Heart left ventricle (tissue), 16 donors: ENCODE measurements around the gene TAGLN. TPM values are rescaled to one million over a fixed set of nuclear protein-coding genes. Genes with fewer than 3 reads are reported as not detected.

Experiments used
- ATAC-seq, 4 donors: fragments of 200-7000 bp; cut with Tn5 transposase; one replicate each; pipeline ENCODE4 v1.9.1; 2020 to 2022; ENCODE audit warnings: moderate library complexity in 4 of 4, mild to moderate bottlenecking in 3 of 4, moderate number of reproducible peaks in 1 of 4
- DNase-seq, 5 donors: peaks; one replicate each; pipeline ENCODE4 v3.0.0-alpha.2; 2020
- H3K27ac ChIP-seq, 12 donors: fragments of 200-600 bp; sonication (generic) in 4 of 12; one replicate each; pipeline versions ENCODE4 v1.5.0 to v1.8.0; 2016 to 2022; ENCODE audit warnings: mild to moderate bottlenecking in 2 of 12
- H3K27me3 ChIP-seq, 9 donors: fragments of 200-600 bp; sonication (generic) in 2 of 9; one replicate each; pipeline versions ENCODE4 v1.5.1 to v1.8.0; 2016 to 2022; ENCODE audit warnings: mild to moderate bottlenecking in 3 of 9
- H3K36me3 ChIP-seq, 9 donors: fragments of 200-600 bp; sonication (generic) in 2 of 9; one replicate each; pipeline versions ENCODE4 v1.5.0 to v1.8.0; 2018 to 2022; ENCODE audit warnings: mild to moderate bottlenecking in 2 of 9
- H3K4me1 ChIP-seq, 12 donors: fragments of 200-600 bp; sonication (generic) in 4 of 12; one replicate each; pipeline versions ENCODE4 v1.5.0 to v1.8.0; 2016 to 2022; ENCODE audit warnings: mild to moderate bottlenecking in 3 of 12
- H3K4me3 ChIP-seq, 12 donors: fragments of 200-600 bp; sonication (generic) in 4 of 12; one replicate each; pipeline versions ENCODE4 v1.5.0 to v1.8.0; 2017 to 2022; ENCODE audit warnings: mild to moderate bottlenecking in 9 of 12, moderate library complexity in 4 of 12
- H3K9me3 ChIP-seq, 12 donors: fragments of 200-600 bp; sonication (generic) in 4 of 12; one replicate each; pipeline versions ENCODE4 v1.5.0 to v1.8.0; 2016 to 2022; ENCODE audit warnings: mild to moderate bottlenecking in 1 of 12
- POLR2A ChIP-seq, 2 donors: fragments of 450-650 bp; IDR thresholded peaks; one replicate each; pipeline ENCODE4 v1.6.1; 2017; ENCODE audit warnings: antibody characterized with exemption in 2 of 2, mild to moderate bottlenecking in 2 of 2, moderate library complexity in 2 of 2
- WGBS, 4 donors: extraction: QIAGEN DNeasy Blood & Tissue Kit in 2 of 4; methylation state at CpG; one replicate each; pipeline versions ENCODE4 v1.1.5 to v1.1.7; 2013 to 2018; 5-methylcytosine and 5-hydroxymethylcytosine counted together
- intact Hi-C, 10 donors: fragments of 100-400 bp; cut with DNase I; formaldehyde crosslinking; loops; one replicate each; pipeline versions ENCODE4 v1.11.1 to v1.14.2; 2022
- long read RNA-seq, 3 donors: library from polyadenylated mRNA; unstranded; transcript quantifications; one replicate each; pipeline ENCODE4 v2.0.0, GENCODE V29; 2020 to 2021
- polyA plus RNA-seq, 2 donors: library from polyadenylated mRNA; stranded (reverse); fragments of 200-250 nt; gene quantifications; one replicate each; pipeline ENCODE4 v1.2.3, GENCODE V29; 2013
- total RNA-seq, 9 donors: library from RNA; depleted of rRNA in 2 of 9; stranded (reverse); fragments of >200 nt in 2 of 9; fragmentation: NEBNext Ultra II Directional in 3 of 9; extraction: Animal tissue kit (Norgen Biotek cat#: 25700) in 3 of 9; gene quantifications; one replicate each; pipeline versions ENCODE4 v1.1.0 to v1.2.4, GENCODE V29; 2016 to 2023
- TF ChIP-seq, protein P1 (sequence below), 12 donors: fragments of 200-600 bp; sonication (generic) in 4 of 12; IDR thresholded peaks; one replicate each; pipeline versions ENCODE4 v1.5.0 to v1.8.0; 2018 to 2022; ENCODE audit warnings: antibody characterized with exemption in 12 of 12, mild to moderate bottlenecking in 5 of 12
- donor health status: ischemic (EF 13 %, LVEDD 7.1; RV severe dilation, severe dysfunction).
- donor health status: healthy with polysubstance abuse.
- donor health status: DM: no; HTN: yes; CAD: no.
- donor health status: DM: no; HTN: no; CAD: no.
- donor health status: ischemic (EF 25% LVEDD 6.9; RV normal size, moderate dysfunction).
- donor health status: ischemic (EF 25% LVEDD 5.7; RV mildly dilated, moderate dysfunction).
- donor health status: healthy.
- donor health status: DM: yes; HTN: yes; CAD: no.
- donor health status: ischemic (EF 35%, LVEDD 5.7; RV mildly dilated, moderate dysfunction).
- donor health status: nonischemic (EF 11% LVEDD 7.7; RV severe dilation, severe dysfunction).
- donor health status: DM: yes; HTN: yes; CAD: no.
- donor health status: PGD.
- donor health status: ischemic (EF 29% LVEDD 5.4; RV normal size, mild dysfunction).
- donor health status: nonischemic (EF 23%, LVEDD 6.1; RV moderate dilation, normal function).

The TAGLN gene
- total RNA-seq, result 100 to 1,000 TPM in 7 of 9 donors, 10 to 100 TPM in 2; 63.7 to 338 (median 173) TPM
- 100 to 1,000 TPM; 319 to 399 TPM for polyA plus RNA-seq
- long read RNA-seq, donor 1, transcript TAGLN-202 (5 exons, 928 nt), result major isoform, 62 of 67 reads
- long read RNA-seq, donor 1, partial matches to known transcripts, result 0 of 67 reads
- long read RNA-seq, donor 1, other reads (novel, unspliced or antisense), result 3 of 67 reads
- long read RNA-seq, donor 2, transcript TAGLN-207 (4 exons, 2,166 nt), result minor isoform, 14 of 462 reads
- long read RNA-seq, donor 2, transcript TAGLN-201 (5 exons, 1,477 nt), result minor isoform, 6 of 462 reads
- long read RNA-seq, donor 2, transcript TAGLN-202 (5 exons, 928 nt), result major isoform, 427 of 462 reads
- long read RNA-seq, donor 2, partial matches to known transcripts, result 0 of 462 reads
- long read RNA-seq, donor 2, other reads (novel, unspliced or antisense), result 12 of 462 reads
- long read RNA-seq, donor 3, transcript TAGLN-202 (5 exons, 928 nt), result major isoform, 126 of 146 reads
- long read RNA-seq, donor 3, transcript TAGLN-207 (4 exons, 2,166 nt), result minor isoform, 8 of 146 reads
- long read RNA-seq, donor 3, partial matches to known transcripts, result 2 of 146 reads
- long read RNA-seq, donor 3, other reads (novel, unspliced or antisense), result 8 of 146 reads

DNA sequence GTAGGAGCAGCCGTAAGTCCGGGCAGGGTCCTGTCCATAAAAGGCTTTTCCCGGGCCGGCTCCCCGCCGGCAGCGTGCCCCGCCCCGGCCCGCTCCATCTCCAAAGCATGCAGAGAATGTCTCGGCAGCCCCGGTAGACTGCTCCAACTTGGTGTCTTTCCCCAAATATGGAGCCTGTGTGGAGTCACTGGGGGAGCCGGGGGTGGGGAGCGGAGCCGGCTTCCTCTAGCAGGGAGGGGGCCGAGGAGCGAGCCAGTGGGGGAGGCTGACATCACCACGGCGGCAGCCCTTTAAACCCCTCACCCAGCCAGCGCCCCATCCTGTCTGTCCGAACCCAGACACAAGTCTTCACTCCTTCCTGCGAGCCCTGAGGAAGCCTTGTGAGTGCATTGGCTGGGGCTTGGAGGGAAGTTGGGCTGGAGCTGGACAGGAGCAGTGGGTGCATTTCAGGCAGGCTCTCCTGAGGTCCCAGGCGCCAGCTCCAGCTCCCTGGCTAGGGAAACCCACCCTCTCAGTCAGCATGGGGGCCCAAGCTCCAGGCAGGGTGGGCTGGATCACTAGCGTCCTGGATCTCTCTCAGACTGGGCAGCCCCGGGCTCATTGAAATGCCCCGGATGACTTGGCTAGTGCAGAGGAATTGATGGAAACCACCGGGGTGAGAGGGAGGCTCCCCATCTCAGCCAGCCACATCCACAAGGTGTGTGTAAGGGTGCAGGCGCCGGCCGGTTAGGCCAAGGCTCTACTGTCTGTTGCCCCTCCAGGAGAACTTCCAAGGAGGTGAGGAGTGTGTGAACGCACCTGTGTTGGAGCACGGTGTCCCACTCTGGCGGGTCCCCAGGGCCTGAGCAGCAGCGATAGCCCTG is at the start of gene TAGLN:
TSS of gene TAGLN (plus strand) at position 318 of the 863 bp plus-strand sequence. CDS start 3,644 bp downstream, outside the sequence.
- peak within 1 kb of the TSS; percentile 66 to 99 (median 78) for H3K27ac ChIP-seq
- peak within 1 kb of the TSS in 11 of 12 donors; percentile 7 to 80 (median 50) for H3K4me3 ChIP-seq
- WGBS, 4 donors, result 19 to 28% (median 21%) methylated on average over 27 to 34 of the region's 34 CpGs
- H3K4me1 ChIP-seq, result peaks cover 0 to 54% (median 23%) of the 10 kb centered on the region in 12 donors
- H3K36me3 ChIP-seq, result peaks cover 0 to 47% (median 36%) of the 10 kb centered on the region in 9 donors
- peak; percentile 80 to 87 (median 84) for DNase-seq
- intact Hi-C loops, result loop anchor here in 1 of 10 donors (2.0 kb wide), 1 partner anchor 22 kb away; no protein-coding TSS in a partner anchor
- no peaks in the 10 kb centered on the region for H3K9me3 ChIP-seq
- ATAC-seq, result peak; percentile 73 to 83 (median 76)
- no peaks in the 10 kb centered on the region for H3K27me3 ChIP-seq
- TF ChIP-seq, protein P1, sequence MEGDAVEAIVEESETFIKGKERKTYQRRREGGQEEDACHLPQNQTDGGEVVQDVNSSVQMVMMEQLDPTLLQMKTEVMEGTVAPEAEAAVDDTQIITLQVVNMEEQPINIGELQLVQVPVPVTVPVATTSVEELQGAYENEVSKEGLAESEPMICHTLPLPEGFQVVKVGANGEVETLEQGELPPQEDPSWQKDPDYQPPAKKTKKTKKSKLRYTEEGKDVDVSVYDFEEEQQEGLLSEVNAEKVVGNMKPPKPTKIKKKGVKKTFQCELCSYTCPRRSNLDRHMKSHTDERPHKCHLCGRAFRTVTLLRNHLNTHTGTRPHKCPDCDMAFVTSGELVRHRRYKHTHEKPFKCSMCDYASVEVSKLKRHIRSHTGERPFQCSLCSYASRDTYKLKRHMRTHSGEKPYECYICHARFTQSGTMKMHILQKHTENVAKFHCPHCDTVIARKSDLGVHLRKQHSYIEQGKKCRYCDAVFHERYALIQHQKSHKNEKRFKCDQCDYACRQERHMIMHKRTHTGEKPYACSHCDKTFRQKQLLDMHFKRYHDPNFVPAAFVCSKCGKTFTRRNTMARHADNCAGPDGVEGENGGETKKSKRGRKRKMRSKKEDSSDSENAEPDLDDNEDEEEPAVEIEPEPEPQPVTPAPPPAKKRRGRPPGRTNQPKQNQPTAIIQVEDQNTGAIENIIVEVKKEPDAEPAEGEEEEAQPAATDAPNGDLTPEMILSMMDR (IDR thresholded peaks at IDR 0.05), result no peak
- peak in 1 of 2 donors; percentile 55 for TF ChIP-seq POLR2A (IDR thresholded peaks at IDR 0.05)

DNA sequence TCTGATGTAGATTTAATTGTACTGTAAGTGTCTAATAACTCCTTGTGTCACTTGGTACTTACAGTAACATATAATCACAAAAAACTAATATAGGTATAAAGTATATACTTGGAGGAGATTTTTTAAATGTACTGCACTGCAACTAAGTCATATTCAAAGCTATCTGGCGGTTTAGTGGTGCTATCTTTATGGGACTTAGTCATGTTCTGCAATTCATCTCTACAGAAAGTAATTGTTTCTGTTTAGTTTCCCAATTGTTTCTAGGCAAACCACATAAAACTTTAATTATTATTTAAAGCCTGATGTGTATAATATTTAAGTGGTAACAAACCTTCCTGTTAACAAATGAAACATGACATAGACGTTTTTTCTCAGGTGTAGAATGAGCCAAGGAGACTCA is 47.1 kb upstream of the TAGLN start:
- H3K4me3 ChIP-seq, result no peak overlapping the region
- H3K9me3 ChIP-seq, result no peaks in the 10 kb centered on the region
- no peaks in the 10 kb centered on the region for H3K27me3 ChIP-seq
- DNase-seq (no peak), ATAC-seq (no peak)
- no peak overlapping the region for H3K27ac ChIP-seq
- intact Hi-C loops, result no loop called here
- 38 to 52% (median 49%) methylated on average over 2 of the region's 2 CpGs for WGBS, 4 donors
- H3K4me1 ChIP-seq, result peaks cover 0 to 65% (median 30%) of the 10 kb centered on the region in 12 donors
- peaks cover 0 to 83% (median 52%) of the 10 kb centered on the region in 9 donors for H3K36me3 ChIP-seq
- no peak for TF ChIP-seq POLR2A (IDR thresholded peaks at IDR 0.05)
- TF ChIP-seq, protein P1 (IDR thresholded peaks at IDR 0.05), result no peak

DNA sequence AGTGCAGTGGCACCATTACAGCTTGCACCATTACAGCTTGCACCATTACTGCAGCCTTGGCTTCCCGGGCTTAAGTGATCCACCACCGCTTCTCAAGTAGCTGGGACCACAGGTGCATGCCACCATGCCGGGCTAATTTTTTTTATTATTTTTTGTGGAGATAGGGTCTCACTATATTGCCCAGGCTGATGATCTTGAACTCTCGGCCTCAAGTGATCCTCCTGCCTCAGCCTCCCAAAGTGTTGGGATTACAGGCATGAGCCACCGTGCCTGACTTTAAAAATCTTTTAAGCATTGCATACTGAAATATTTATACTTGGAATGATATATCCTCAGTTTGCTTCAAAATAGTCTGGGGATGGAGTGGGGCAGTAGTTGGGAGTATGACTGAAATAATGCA is 44.7 kb upstream of the TAGLN start:
- Histone ChIP-seq H3K9me3 (no peaks in the 10 kb centered on the region), H3K4me1 (peaks cover 0 to 59% (median 24%) of the 10 kb centered on the region in 12 donors), H3K27ac (no peak overlapping the region), H3K36me3 (peaks cover 0 to 82% (median 48%) of the 10 kb centered on the region in 9 donors), H3K4me3 (no peak overlapping the region), H3K27me3 (no peaks in the 10 kb centered on the region)
- TF ChIP-seq POLR2A (IDR thresholded peaks at IDR 0.05), result no peak
- TF ChIP-seq, protein P1 (IDR thresholded peaks at IDR 0.05), result no peak
- DNase-seq (no peak), ATAC-seq (no peak)
- intact Hi-C loops, result no loop called here
- WGBS, 4 donors, result 92 to 96% (median 94%) methylated on average over 5 of the region's 5 CpGs
